DLD1 (cell line): ENCODE results near the gene CGB3.
"Not testable (repeated sequence)": the region's sequence is repeated elsewhere in the genome, so short reads cannot be mapped to it uniquely, and the experiment has no call there.

Experiments
- in situ Hi-C: cut with HindIII; loops from 2 replicates; pipeline ENCODE4 v1.10.0; 2017; ENCODE audit warnings: low sequenced_read_pairs

Gene CGB3

GRCh38 chr19:49042666-49043065 lies 18.5 kb upstream of the CGB3 start:
- in situ Hi-C loops: not testable (repeated sequence)

- in situ Hi-C loops: no loop called here
These were observed 18.0 kb upstream of the CGB3 start for GRCh38 chr19:49042177-49042576.

- in situ Hi-C loops: not testable (repeated sequence)
These were observed 15.6 kb upstream of the CGB3 start for GRCh38 chr19:49039736-49040135.

GRCh38 chr19:49038557-49039276 lies 14.6 kb upstream of the CGB3 start:
- in situ Hi-C loops: not testable (repeated sequence)

GRCh38 chr19:49038111-49038510 lies 14.0 kb upstream of the CGB3 start:
- in situ Hi-C loops: not testable (repeated sequence)

- in situ Hi-C loops: not testable (repeated sequence)
These were observed 12.7 kb upstream of the CGB3 start, which contains the start of gene CGB1 for GRCh38 chr19:49036815-49037214. TSS of gene CGB1 (minus strand) at chr19:49036895. CDS start at chr19:49036711, 184 bp downstream.

GRCh38 chr19:49031642-49032301 lies 7.6 kb upstream of the CGB3 start, which contains the start of gene CGB2:
TSS of gene CGB2 (plus strand) at chr19:49031890. CDS start at chr19:49032096, 206 bp downstream.
- in situ Hi-C loops: not testable (repeated sequence)

- in situ Hi-C loops: not testable (repeated sequence)
These were observed 6.2 kb upstream of the CGB3 start for GRCh38 chr19:49030323-49030722.

GRCh38 chr19:49029749-49030148 lies 5.6 kb upstream of the CGB3 start:
- in situ Hi-C loops: not testable (repeated sequence)

GRCh38 chr19:49028686-49029085 lies 4.6 kb upstream of the CGB3 start:
- in situ Hi-C loops: not testable (repeated sequence)

GRCh38 chr19:49025599-49025998 lies 1.5 kb upstream of the CGB3 start:
- in situ Hi-C loops: not testable (repeated sequence)

GRCh38 chr19:49025088-49025487 lies 955 bp upstream of the CGB3 start:
- in situ Hi-C loops: not testable (repeated sequence)

GRCh38 chr19:49022116-49022515 lies 2.0 kb downstream of the CGB3 start:
- in situ Hi-C loops: no loop called here

- in situ Hi-C loops: no loop called here
These were observed 2.9 kb downstream of the CGB3 start for GRCh38 chr19:49020931-49021895.

GRCh38 chr19:49020342-49020741 lies 3.8 kb downstream of the CGB3 start:
- in situ Hi-C loops: no loop called here

- in situ Hi-C loops: no loop called here
These were observed 4.7 kb downstream of the CGB3 start for GRCh38 chr19:49019242-49019932.

GRCh38 chr19:49018388-49019241 lies 5.5 kb downstream of the CGB3 start:
- in situ Hi-C loops: not testable (repeated sequence)

- in situ Hi-C loops: no loop called here
These were observed 6.3 kb downstream of the CGB3 start for GRCh38 chr19:49017666-49018351.
